Body of pancreas (tissue), 4 donors: ENCODE data around the gene INAFM2. TPM values are rescaled to one million over a fixed set of nuclear protein-coding genes. Genes with fewer than 3 reads are reported as not detected.

Source experiments
- ATAC-seq: fragments of 150-250 bp; one replicate; pipeline ENCODE4 v1.9.1; 2016
- DNase-seq, 4 donors: peaks; one replicate each; pipeline ENCODE4 v3.0.0-alpha.2; 2019
- H3K27ac ChIP-seq, 4 donors: fragments of 200-600 bp; sonication (generic); 1 replicate in 3 of 4; 2 replicates in 1 of 4; pipeline versions ENCODE4 v1.5.1 to v1.6.1; 2016 to 2019; ENCODE audit warnings: mild to moderate bottlenecking in 1 of 4, mixed read lengths in 1 of 4, moderate library complexity in 1 of 4
- H3K27me3 ChIP-seq, 2 donors: fragments of 200-600 bp; sonication (generic); one replicate each; pipeline ENCODE4 v1.6.0; 2016; ENCODE audit warnings: mild to moderate bottlenecking in 1 of 2
- H3K36me3 ChIP-seq, 2 donors: fragments of 200-600 bp; sonication (generic); replicated peaks in 1 of 2; 2 replicates each; pipeline ENCODE4 v1.5.1; 2016; ENCODE audit warnings: low read depth in 2 of 2; ENCODE audit not compliant: insufficient read depth in 1 of 2
- H3K4me1 ChIP-seq: fragments of 200-600 bp; sonication (generic); one replicate; pipeline ENCODE4 v1.6.0; 2016
- H3K4me3 ChIP-seq, 2 donors: fragments of 200-600 bp; sonication (generic); 1 replicate in 1 of 2; 2 replicates in 1 of 2; pipeline ENCODE4 v1.5.1; 2016 to 2019
- H3K9me3 ChIP-seq, 3 donors: fragments of 200-600 bp; sonication (generic); 1 replicate in 2 of 3; 2 replicates in 1 of 3; pipeline ENCODE4 v1.5.1; 2016
- CTCF ChIP-seq, 7 experiments: fragments of 450-650 bp in 4 of 7; fragments of 200-600 bp in 3 of 7; sonication (generic) in 3 of 7; IDR thresholded peaks; one replicate each; pipeline ENCODE4 v1.5.1; 2016 to 2019; ENCODE audit warnings: antibody characterized with exemption in 7 of 7
- POLR2A ChIP-seq, 3 donors: fragments of 450-650 bp; IDR thresholded peaks; one replicate each; pipeline ENCODE4 v1.6.1; 2016; ENCODE audit warnings: antibody characterized with exemption in 3 of 3, mild to moderate bottlenecking in 2 of 3
- WGBS, 2 donors: methylation state at CpG; one replicate each; pipeline ENCODE4 v1.1.5; 2017; 5-methylcytosine and 5-hydroxymethylcytosine counted together
- intact Hi-C: fragments of 100-400 bp; cut with DNase I; formaldehyde crosslinking; loops from one replicate; pipeline ENCODE4 v1.15.1; 2023
- total RNA-seq, 2 donors: library from RNA; depleted of rRNA; stranded (reverse); fragments of >200 nt; gene quantifications; one replicate each; pipeline ENCODE4 v1.1.0, GENCODE V29; 2016

Gene INAFM2
- total RNA-seq, 2 donors from 2014 or later: 8.8 to 22.4 TPM

GRCh38 chr15:40276927-40277326 is 46.6 kb upstream of the INAFM2 start:
- H3K27me3 ChIP-seq: peaks cover 0 to 12% of the 10 kb centered on the region in 2 donors
- TF ChIP-seq CTCF (IDR thresholded peaks at IDR 0.05): no peak
- no peak for TF ChIP-seq POLR2A (IDR thresholded peaks at IDR 0.05)
- H3K4me3 ChIP-seq: no peak overlapping the region
- WGBS, 2 donors: 43 to 51% methylated on average over 4 of the region's 4 CpGs
- peaks cover 15% of the 10 kb centered on the region for H3K4me1 ChIP-seq
- DNase-seq: no peak
- ATAC-seq: no peak
- no peaks in the 10 kb centered on the region for H3K9me3 ChIP-seq
- intact Hi-C loops: loop anchor here (10.0 kb wide), 1 partner anchor 232 kb away; no protein-coding TSS in a partner anchor
- no peak overlapping the region for H3K27ac ChIP-seq
- H3K36me3 ChIP-seq: no peaks in the 10 kb centered on the region

- intact Hi-C loops: loop anchor here (10.0 kb wide), 1 partner anchor 233 kb away; no protein-coding TSS in a partner anchor
- Histone ChIP-seq H3K36me3 (no peaks in the 10 kb centered on the region), H3K4me3 (no peak overlapping the region), H3K27me3 (peaks cover 0 to 12% of the 10 kb centered on the region in 2 donors), H3K27ac (no peak overlapping the region), H3K4me1 (peaks cover 21% of the 10 kb centered on the region), H3K9me3 (no peaks in the 10 kb centered on the region)
- DNase-seq (no peak), ATAC-seq (no peak)
- TF ChIP-seq POLR2A (IDR thresholded peaks at IDR 0.05): no peak
- TF ChIP-seq CTCF (IDR thresholded peaks at IDR 0.05): no peak
- WGBS, 2 donors: 57 to 75% methylated on average over 16 of the region's 16 CpGs
Observed at GRCh38 chr15:40277471-40277870, 46.0 kb upstream of the INAFM2 start.

GRCh38 chr15:40278026-40278425 is 45.5 kb upstream of the INAFM2 start:
- DNase-seq (no peak), ATAC-seq (no peak)
- no peaks in the 10 kb centered on the region for H3K36me3 ChIP-seq
- peaks cover 26% of the 10 kb centered on the region for H3K4me1 ChIP-seq
- no peak overlapping the region for H3K27ac ChIP-seq
- H3K4me3 ChIP-seq: no peak overlapping the region
- H3K27me3 ChIP-seq: peaks cover 0 to 15% of the 10 kb centered on the region in 2 donors
- WGBS, 2 donors: 71 to 72% methylated on average over 6 to 10 of the region's 10 CpGs
- H3K9me3 ChIP-seq: no peaks in the 10 kb centered on the region
- TF ChIP-seq POLR2A (IDR thresholded peaks at IDR 0.05) (no peak), CTCF (IDR thresholded peaks at IDR 0.05) (no peak)
- intact Hi-C loops: loop anchor here (10.0 kb wide), 1 partner anchor 233 kb away; no protein-coding TSS in a partner anchor

DNA sequence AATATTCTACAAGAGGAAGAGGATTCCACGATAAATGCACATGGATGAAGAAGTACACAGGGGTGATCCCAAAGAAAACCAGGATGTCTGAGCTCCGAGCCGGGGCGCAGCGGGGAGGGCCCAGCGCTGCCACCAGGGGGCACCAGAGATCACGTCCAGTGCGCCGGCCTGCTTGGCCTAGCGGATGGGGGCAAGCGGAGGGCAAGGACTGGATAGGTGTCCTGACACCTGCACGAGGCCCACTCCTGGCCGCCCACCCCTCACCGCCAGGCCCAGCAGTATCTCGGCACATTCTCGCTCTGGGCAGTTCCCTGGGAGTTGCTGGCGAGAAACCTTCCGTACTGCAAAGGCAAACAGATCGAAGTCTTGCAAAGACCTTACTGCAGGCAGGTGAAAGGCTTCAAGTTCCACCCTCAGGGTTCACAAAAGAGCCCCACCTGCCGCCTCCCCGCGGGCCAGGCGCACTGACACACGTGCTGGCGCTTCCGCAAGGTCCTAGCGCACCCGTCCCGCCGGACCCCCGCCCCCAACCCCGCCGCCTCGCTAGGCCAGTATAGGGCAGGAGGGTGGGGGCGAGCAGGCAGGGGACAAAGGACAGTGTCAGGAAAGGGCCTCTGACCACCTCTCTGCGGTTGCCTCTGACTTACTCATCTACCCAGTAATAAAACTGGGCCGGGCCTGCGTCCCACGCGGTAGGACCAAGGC is 43.9 kb upstream of the INAFM2 start:
- H3K4me1 ChIP-seq: peaks cover 30% of the 10 kb centered on the region
- H3K4me3 ChIP-seq: no peak overlapping the region
- no peak overlapping the region for H3K27ac ChIP-seq
- no peaks in the 10 kb centered on the region for H3K9me3 ChIP-seq
- ATAC-seq (peak; percentile 71), DNase-seq (peak; percentile 64 to 82 (median 78))
- TF ChIP-seq CTCF (IDR thresholded peaks at IDR 0.05): peak; percentile 89 to 99 (median 92)
- TF ChIP-seq POLR2A (IDR thresholded peaks at IDR 0.05): no peak
- H3K27me3 ChIP-seq: peaks cover 0 to 23% of the 10 kb centered on the region in 2 donors
- 14 to 26% methylated on average over 28 to 40 of the region's 40 CpGs for WGBS, 2 donors
- H3K36me3 ChIP-seq: no peaks in the 10 kb centered on the region
- intact Hi-C loops: loop anchor here (5.0 to 10.0 kb wide), 2 partner anchors 143 to 235 kb away; no protein-coding TSS in a partner anchor
